SK-N-SH (cell line): Measurements from ENCODE around the gene PNKP.

Experiments used
- EZH2phosphoT487 ChIP-seq: fragments of 200-600 bp; sonication (generic); IDR thresholded peaks from 2 replicates; pipeline ENCODE4 v1.6.1; 2017; ENCODE audit warnings: low read depth, mixed run types, mild to moderate bottlenecking, antibody characterized with exemption, moderate library complexity, borderline replicate concordance
- MAX ChIP-seq: IDR thresholded peaks from 2 replicates; pipeline ENCODE4 v1.4.0; 2012; ENCODE audit warnings: low read depth
- TF ChIP-seq, protein P1 (sequence below): IDR thresholded peaks from 2 replicates; pipeline ENCODE4 v1.6.1; 2012; ENCODE audit warnings: mild to moderate bottlenecking, low read depth, low read length, moderate library complexity
- TF ChIP-seq, protein P2 (sequence below): fragments of 200-600 bp; sonication (generic); IDR thresholded peaks from 2 replicates; pipeline ENCODE4 v1.6.1; 2017; ENCODE audit warnings: antibody characterized with exemption, mild to moderate bottlenecking, moderate library complexity

DNA sequence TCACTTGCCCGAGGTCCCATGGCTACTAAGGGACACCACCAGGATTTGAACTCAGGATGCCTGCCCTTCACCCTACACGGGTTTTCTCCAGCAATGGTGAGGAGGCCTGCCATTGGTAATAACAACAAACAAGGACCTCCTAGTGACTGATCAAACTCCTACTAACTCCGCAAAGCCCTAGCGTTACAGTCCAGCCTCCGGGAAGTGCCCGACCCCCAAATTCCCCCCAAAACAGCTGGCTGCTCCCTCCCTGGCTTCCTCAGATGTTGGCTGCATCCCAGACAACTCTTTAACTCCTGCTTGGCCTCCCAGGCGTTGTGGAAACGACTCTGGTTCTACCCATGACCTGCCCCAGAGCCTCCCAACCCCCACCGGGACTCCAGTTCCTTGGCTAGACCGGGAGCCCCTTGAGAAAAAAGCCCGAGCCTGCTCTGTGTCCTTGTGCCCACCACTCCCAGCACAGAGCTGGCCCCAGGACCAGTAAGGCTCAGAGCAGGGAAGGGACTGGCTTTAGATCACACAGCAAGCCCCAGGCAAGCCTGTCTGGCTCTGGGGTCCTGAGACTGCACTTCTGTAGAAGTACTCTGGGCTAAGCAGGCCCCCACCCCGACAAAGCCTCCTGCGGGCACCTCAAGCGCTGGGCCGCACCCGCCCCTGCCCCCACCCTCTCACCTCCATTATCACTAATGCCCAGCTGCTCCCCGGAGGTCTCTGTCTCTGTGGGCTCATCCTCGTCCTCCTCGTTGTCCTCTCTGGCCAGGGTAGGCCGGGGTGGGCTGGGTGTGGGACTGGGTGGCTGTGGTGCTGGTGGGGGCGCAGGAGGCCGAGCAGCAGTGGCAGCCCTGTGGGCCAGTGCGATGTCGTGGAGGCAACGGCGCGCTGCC lies 5.1 kb upstream of the PNKP start:
- TF ChIP-seq, protein P1, sequence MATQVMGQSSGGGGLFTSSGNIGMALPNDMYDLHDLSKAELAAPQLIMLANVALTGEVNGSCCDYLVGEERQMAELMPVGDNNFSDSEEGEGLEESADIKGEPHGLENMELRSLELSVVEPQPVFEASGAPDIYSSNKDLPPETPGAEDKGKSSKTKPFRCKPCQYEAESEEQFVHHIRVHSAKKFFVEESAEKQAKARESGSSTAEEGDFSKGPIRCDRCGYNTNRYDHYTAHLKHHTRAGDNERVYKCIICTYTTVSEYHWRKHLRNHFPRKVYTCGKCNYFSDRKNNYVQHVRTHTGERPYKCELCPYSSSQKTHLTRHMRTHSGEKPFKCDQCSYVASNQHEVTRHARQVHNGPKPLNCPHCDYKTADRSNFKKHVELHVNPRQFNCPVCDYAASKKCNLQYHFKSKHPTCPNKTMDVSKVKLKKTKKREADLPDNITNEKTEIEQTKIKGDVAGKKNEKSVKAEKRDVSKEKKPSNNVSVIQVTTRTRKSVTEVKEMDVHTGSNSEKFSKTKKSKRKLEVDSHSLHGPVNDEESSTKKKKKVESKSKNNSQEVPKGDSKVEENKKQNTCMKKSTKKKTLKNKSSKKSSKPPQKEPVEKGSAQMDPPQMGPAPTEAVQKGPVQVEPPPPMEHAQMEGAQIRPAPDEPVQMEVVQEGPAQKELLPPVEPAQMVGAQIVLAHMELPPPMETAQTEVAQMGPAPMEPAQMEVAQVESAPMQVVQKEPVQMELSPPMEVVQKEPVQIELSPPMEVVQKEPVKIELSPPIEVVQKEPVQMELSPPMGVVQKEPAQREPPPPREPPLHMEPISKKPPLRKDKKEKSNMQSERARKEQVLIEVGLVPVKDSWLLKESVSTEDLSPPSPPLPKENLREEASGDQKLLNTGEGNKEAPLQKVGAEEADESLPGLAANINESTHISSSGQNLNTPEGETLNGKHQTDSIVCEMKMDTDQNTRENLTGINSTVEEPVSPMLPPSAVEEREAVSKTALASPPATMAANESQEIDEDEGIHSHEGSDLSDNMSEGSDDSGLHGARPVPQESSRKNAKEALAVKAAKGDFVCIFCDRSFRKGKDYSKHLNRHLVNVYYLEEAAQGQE, result no peak
- TF ChIP-seq EZH2phosphoT487, result no peak
- TF ChIP-seq MAX, result no peak
- TF ChIP-seq, protein P2, sequence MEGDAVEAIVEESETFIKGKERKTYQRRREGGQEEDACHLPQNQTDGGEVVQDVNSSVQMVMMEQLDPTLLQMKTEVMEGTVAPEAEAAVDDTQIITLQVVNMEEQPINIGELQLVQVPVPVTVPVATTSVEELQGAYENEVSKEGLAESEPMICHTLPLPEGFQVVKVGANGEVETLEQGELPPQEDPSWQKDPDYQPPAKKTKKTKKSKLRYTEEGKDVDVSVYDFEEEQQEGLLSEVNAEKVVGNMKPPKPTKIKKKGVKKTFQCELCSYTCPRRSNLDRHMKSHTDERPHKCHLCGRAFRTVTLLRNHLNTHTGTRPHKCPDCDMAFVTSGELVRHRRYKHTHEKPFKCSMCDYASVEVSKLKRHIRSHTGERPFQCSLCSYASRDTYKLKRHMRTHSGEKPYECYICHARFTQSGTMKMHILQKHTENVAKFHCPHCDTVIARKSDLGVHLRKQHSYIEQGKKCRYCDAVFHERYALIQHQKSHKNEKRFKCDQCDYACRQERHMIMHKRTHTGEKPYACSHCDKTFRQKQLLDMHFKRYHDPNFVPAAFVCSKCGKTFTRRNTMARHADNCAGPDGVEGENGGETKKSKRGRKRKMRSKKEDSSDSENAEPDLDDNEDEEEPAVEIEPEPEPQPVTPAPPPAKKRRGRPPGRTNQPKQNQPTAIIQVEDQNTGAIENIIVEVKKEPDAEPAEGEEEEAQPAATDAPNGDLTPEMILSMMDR, result no peak
